HL-60 (cell line): ENCODE measurements around the gene CD109.

Source experiments
- CTCF ChIP-seq: IDR thresholded peaks from one replicate; pipeline ENCODE4 v1.5.1; 2011; ENCODE audit warnings: low read length, control low read depth, inconsistent platforms; ENCODE audit not compliant: insufficient read depth
- SPI1 ChIP-seq: IDR thresholded peaks from 2 replicates; pipeline ENCODE4 v1.6.1; 2012; ENCODE audit warnings: low read depth, mild to moderate bottlenecking, borderline replicate concordance

- TF ChIP-seq CTCF (no peak), SPI1 (no peak)
Measured at GRCh38 chr6:73699676-73700459, 3.9 kb downstream of the CD109 start.
